Caco-2 (cell line): ENCODE results near the gene FBLN5. TPM values are rescaled to one million over a fixed set of nuclear protein-coding genes. Genes with fewer than 3 reads are reported as not detected.

ENCODE experiments used
- BruUV-seq: library from RNA; stranded (reverse); fragments of 400-500 nt; replicated peaks from 2 replicates; lab custom pipeline; 2021; lab: Mats Ljungman, UMichigan
- CTCF ChIA-PET: fragments of 300-600 bp; sonication (Branson Sonifier 250); formaldehyde crosslinking; loops from one replicate; lab custom pipeline; 2022; ENCODE audit warnings: antibody characterized with exemption; lab: Charles Lee
- POLR2A ChIA-PET: fragments of 300-600 bp; sonication (Branson Sonifier 250); formaldehyde crosslinking; loops from one replicate; lab custom pipeline; 2022; ENCODE audit warnings: antibody characterized with exemption; lab: Charles Lee
- DNase-seq, 2 experiments: peaks; one replicate each; pipeline versions ENCODE4 v3.0.0 to v3.0.0-alpha.2; 2020 to 2022
- H3K27me3 ChIP-seq: replicated peaks from 2 replicates; pipeline ENCODE4 v1.6.0; 2011; ENCODE audit warnings: low read length; ENCODE audit not compliant: control insufficient read depth, insufficient read depth
- H3K36me3 ChIP-seq: 2 replicates; pipeline ENCODE4 v1.5.1; 2011; ENCODE audit warnings: low read length; ENCODE audit not compliant: control insufficient read depth, insufficient read depth
- H3K4me1 ChIP-seq: fragments of 250-450 bp; sonication (Bioruptor Pico); 2 replicates; pipeline ENCODE4 v1.5.1; 2020; ENCODE audit warnings: mild to moderate bottlenecking
- H3K4me3 ChIP-seq: 2 replicates; pipeline ENCODE4 v1.5.1; 2011; ENCODE audit warnings: low read depth, mild to moderate bottlenecking, control low read depth, low read length
- H3K9me3 ChIP-seq: fragments of 250-450 bp; sonication (Bioruptor Pico); 2 replicates; pipeline ENCODE4 v1.5.1; 2020; ENCODE audit warnings: mild to moderate bottlenecking, moderate library complexity
- H3K27ac Mint-ChIP-seq: one replicate; pipeline ENCODE4 v1.8.0; 2022; ENCODE audit warnings: mixed read lengths; ENCODE audit not compliant: unreplicated experiment
- H3K27me3 Mint-ChIP-seq: one replicate; pipeline ENCODE4 v1.8.0; 2022; ENCODE audit warnings: mixed read lengths; ENCODE audit not compliant: insufficient read depth, unreplicated experiment
- H3K36me3 Mint-ChIP-seq: one replicate; pipeline ENCODE4 v1.8.0; 2022; ENCODE audit warnings: mild to moderate bottlenecking, mixed read lengths; ENCODE audit not compliant: insufficient read depth, unreplicated experiment
- H3K4me1 Mint-ChIP-seq: one replicate; pipeline ENCODE4 v1.8.0; 2022; ENCODE audit warnings: low read depth, mixed read lengths; ENCODE audit not compliant: unreplicated experiment
- H3K4me3 Mint-ChIP-seq: one replicate; pipeline ENCODE4 v1.8.0; 2022; ENCODE audit warnings: mild to moderate bottlenecking, moderate library complexity, mixed read lengths; ENCODE audit not compliant: unreplicated experiment
- H3K9me3 Mint-ChIP-seq: one replicate; pipeline ENCODE4 v1.8.0; 2022; ENCODE audit warnings: mixed read lengths; ENCODE audit not compliant: unreplicated experiment
- CTCF ChIP-seq, 2 experiments: fragments of 200-600 bp in 1 of 2; IDR thresholded peaks; 1 replicate in 1 of 2; 2 replicates in 1 of 2; pipeline versions ENCODE4 v1.5.1 to v1.8.0; 2011 to 2022; ENCODE audit warnings: antibody characterized with exemption in 1 of 2, control low read depth in 1 of 2, inconsistent platforms in 1 of 2, low read depth in 1 of 2, low read length in 1 of 2, mild to moderate bottlenecking in 1 of 2, moderate library complexity in 1 of 2; ENCODE audit not compliant: insufficient read depth in 1 of 2, severe bottlenecking in 1 of 2, unreplicated experiment in 1 of 2
- intact Hi-C: fragments of 100-400 bp; cut with micrococcal nuclease; formaldehyde crosslinking; loops from one replicate; pipeline ENCODE4 v1.10.0; 2022; ENCODE audit not compliant: unreplicated experiment
- total RNA-seq: library from RNA; stranded (reverse); gene quantifications from 2 replicates; pipeline ENCODE4 v1.2.3, GENCODE V29; 2022

Gene FBLN5
- total RNA-seq, 1 experiment from 2014 or later = 13.9 TPM

DNA sequence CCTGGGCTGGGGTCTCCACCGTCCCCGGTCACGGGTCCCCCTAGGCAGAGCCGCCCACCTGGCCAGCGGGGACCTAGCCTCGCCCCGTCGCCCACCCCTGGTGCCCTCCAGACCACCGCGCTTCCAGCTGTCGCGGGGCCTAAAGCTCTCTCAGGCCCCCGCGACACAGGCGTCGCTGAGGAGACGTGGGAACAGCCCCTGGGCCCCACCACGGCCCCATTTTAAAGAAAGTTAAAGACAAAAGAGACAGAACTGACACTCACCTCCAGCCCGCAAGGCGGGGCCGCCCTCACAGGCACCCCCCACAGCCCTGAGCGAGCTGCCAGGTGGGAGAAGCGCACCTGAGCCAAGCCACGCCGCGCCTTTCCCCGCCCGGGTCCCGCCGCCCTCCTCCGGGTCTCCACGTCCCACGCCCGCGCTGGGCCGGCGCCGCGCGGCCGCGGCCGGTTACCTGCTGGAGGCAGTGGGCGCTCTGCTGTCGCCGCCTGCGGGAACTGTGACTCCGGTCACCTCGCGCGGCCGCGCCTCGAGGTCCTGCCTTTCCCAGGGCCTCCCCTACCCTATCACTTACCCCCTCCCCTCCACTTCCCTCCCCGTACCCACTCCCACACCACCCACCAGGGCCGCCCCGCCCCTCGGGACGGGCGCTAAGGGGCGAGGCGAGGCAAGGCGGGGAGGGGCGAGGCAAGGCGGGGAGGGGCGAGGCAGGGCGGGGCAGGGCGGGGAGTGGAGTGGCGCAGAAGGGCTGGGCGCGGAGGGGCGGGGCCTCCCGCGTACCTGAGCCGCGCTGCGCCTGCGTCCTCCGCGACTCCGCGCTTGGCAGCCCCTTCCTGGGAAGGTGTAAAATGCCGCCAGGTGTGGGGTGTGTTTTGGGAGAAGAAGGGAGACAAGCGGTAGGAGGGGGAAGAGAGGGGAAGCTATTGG, 111.3 kb downstream of the FBLN5 start:
- Mint-ChIP-seq H3K36me3 (no peaks in the 10 kb centered on the region), H3K4me1 (peaks cover 9% of the 10 kb centered on the region), H3K27ac (peak overlapping the region; percentile 81), H3K27me3 (no peaks in the 10 kb centered on the region), H3K4me3 (peak overlapping the region; percentile 90), H3K9me3 (no peaks in the 10 kb centered on the region)
- no peaks in the 10 kb centered on the region; the same call in 1 of the 2 replicates for H3K36me3 ChIP-seq
- H3K27me3 ChIP-seq = no peaks in the 10 kb centered on the region
- BruUV-seq = no TSS peak
- POLR2A ChIA-PET = no interaction called here
- TF ChIP-seq CTCF (IDR thresholded peaks at IDR 0.05; ENCODE audit: insufficient read depth in 1 of 2, low read depth in 1 of 2, low read length in 1 of 2, severe bottlenecking in 1 of 2, unreplicated experiment in 1 of 2) = no peak
- H3K9me3 ChIP-seq = no peaks in the 10 kb centered on the region
- peak overlapping the region; percentile 94 for H3K4me3 ChIP-seq
- peaks cover 19% of the 10 kb centered on the region for H3K4me1 ChIP-seq
- intact Hi-C loops = loop anchor here (1.0 to 10.0 kb wide), 3 partner anchors 54 to 186 kb away; no protein-coding TSS in a partner anchor
- peak; percentile 90 for DNase-seq
- CTCF ChIA-PET = no interaction called here

DNA sequence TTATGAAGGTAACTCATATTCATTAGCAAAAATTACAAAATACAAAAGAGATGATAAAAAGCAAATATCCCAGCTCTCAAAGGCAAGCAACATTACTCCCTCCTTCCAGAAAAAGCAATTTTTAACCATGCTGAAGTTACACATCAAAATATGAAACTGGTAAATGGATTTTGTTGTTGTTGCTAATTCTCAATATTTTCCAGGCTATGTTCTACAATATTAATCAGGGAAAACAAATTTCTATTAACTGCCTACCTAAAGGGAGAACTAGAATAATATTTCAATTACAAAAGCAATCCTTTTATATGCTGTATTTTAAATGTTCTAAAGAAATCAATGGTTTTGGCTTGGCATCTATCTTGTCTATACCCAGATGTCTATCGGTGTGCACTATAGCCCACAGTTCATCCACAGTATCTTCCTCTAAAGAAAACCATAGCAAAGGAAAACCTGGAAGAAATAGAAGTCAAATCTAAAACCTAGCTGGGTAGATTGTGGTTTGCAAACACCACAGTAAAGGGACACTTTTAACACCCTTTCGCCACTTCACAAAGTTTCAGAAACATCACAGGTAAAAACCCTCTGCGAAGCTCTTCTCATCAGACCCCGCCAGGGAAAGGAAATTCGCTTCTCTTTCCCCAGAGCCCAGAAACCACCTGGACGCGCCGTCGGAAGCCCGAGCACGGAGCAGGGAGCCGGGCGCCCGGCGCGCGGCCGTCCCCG, 112.1 kb downstream of the FBLN5 start:
- ChIA-PET POLR2A (interaction anchor here (1.0 kb wide), 1 partner anchor 55 kb away, joined by 3 read pairs; no protein-coding TSS in a partner anchor), CTCF (interaction anchor here (0.6 kb wide), 1 partner anchor 76 kb away, joined by 4 read pairs; no protein-coding TSS in a partner anchor)
- H3K4me1 ChIP-seq = peaks cover 22% of the 10 kb centered on the region
- no TSS peak for BruUV-seq
- Mint-ChIP-seq H3K36me3 (peaks cover 1% of the 10 kb centered on the region), H3K4me3 (peak overlapping the region; percentile 90), H3K27ac (peak overlapping the region; percentile 81), H3K9me3 (no peaks in the 10 kb centered on the region), H3K4me1 (peaks cover 15% of the 10 kb centered on the region), H3K27me3 (no peaks in the 10 kb centered on the region)
- TF ChIP-seq CTCF (IDR thresholded peaks at IDR 0.05; ENCODE audit: insufficient read depth in 1 of 2, low read depth in 1 of 2, low read length in 1 of 2, severe bottlenecking in 1 of 2, unreplicated experiment in 1 of 2) = no peak
- H3K4me3 ChIP-seq = peak overlapping the region; percentile 94
- H3K9me3 ChIP-seq = no peaks in the 10 kb centered on the region
- DNase-seq = peak in 1 of 2 experiments; percentile 39
- H3K36me3 ChIP-seq = no peaks in the 10 kb centered on the region; the same call in 1 of the 2 replicates
- no peaks in the 10 kb centered on the region for H3K27me3 ChIP-seq
- intact Hi-C loops = loop anchor here (5.0 to 10.0 kb wide), 2 partner anchors 53 to 111 kb away; no protein-coding TSS in a partner anchor

DNA sequence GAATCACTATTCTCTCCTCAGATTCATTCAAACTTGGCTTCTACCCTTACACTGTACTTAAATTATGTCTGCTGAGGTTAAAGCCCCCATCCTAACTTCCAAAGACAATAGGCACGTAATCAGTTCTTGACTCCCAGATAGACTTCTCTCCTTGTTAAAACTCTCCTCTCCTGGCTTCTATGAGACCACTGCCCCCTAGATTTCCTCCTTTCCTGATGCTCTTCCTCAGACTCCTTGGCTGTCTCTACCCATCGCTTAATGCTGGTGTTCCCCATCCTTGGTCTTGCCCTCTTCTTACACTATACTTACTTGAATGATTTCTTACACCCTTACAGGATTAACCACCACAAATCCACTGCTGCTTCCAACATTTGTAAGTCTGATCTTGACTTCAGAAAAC, 112.9 kb downstream of the FBLN5 start:
- no peaks in the 10 kb centered on the region for H3K27me3 Mint-ChIP-seq
- CTCF ChIA-PET = no interaction called here
- Histone ChIP-seq H3K27me3 (no peaks in the 10 kb centered on the region), H3K4me3 (peak overlapping the region; percentile 13), H3K9me3 (no peaks in the 10 kb centered on the region), H3K36me3 (no peaks in the 10 kb centered on the region; the same call in 1 of the 2 replicates), H3K4me1 (peaks cover 30% of the 10 kb centered on the region)
- H3K27ac Mint-ChIP-seq = no peak overlapping the region
- no peak for TF ChIP-seq CTCF (IDR thresholded peaks at IDR 0.05; ENCODE audit: insufficient read depth in 1 of 2, low read depth in 1 of 2, low read length in 1 of 2, severe bottlenecking in 1 of 2, unreplicated experiment in 1 of 2)
- no peaks in the 10 kb centered on the region for H3K9me3 Mint-ChIP-seq
- intact Hi-C loops = loop anchor here (10.0 kb wide), 1 partner anchor 110 kb away; no protein-coding TSS in a partner anchor
- no TSS peak for BruUV-seq
- no peak for DNase-seq
- POLR2A ChIA-PET = interaction anchor here (1.0 kb wide), 1 partner anchor 54 kb away, joined by 3 read pairs; no protein-coding TSS in a partner anchor
- peaks cover 5% of the 10 kb centered on the region for H3K36me3 Mint-ChIP-seq
- H3K4me1 Mint-ChIP-seq = peaks cover 22% of the 10 kb centered on the region
- H3K4me3 Mint-ChIP-seq = peak overlapping the region; percentile 90
